Heart left ventricle (tissue), 13 donors: ENCODE measurements around the gene C5orf22.

Experiments used
- POLR2A ChIP-seq, 2 donors: fragments of 450-650 bp; IDR thresholded peaks; one replicate each; pipeline ENCODE4 v1.6.1; 2017; ENCODE audit warnings: antibody characterized with exemption in 2 of 2, mild to moderate bottlenecking in 2 of 2, moderate library complexity in 2 of 2
- TF ChIP-seq, protein P1 (sequence below), 12 donors: fragments of 200-600 bp; sonication (generic) in 4 of 12; IDR thresholded peaks; one replicate each; pipeline versions ENCODE4 v1.5.0 to v1.8.0; 2018 to 2022; ENCODE audit warnings: antibody characterized with exemption in 12 of 12, mild to moderate bottlenecking in 5 of 12
- donor health status: ischemic (EF 13 %, LVEDD 7.1; RV severe dilation, severe dysfunction).
- donor health status: DM: no; HTN: yes; CAD: no.
- donor health status: DM: no; HTN: no; CAD: no.
- donor health status: ischemic (EF 25% LVEDD 6.9; RV normal size, moderate dysfunction).
- donor health status: ischemic (EF 25% LVEDD 5.7; RV mildly dilated, moderate dysfunction).
- donor health status: ischemic (EF 35%, LVEDD 5.7; RV mildly dilated, moderate dysfunction).
- donor health status: nonischemic (EF 11% LVEDD 7.7; RV severe dilation, severe dysfunction).
- donor health status: DM: yes; HTN: yes; CAD: no.
- donor health status: PGD.
- donor health status: ischemic (EF 29% LVEDD 5.4; RV normal size, mild dysfunction).
- donor health status: nonischemic (EF 23%, LVEDD 6.1; RV moderate dilation, normal function).

DNA sequence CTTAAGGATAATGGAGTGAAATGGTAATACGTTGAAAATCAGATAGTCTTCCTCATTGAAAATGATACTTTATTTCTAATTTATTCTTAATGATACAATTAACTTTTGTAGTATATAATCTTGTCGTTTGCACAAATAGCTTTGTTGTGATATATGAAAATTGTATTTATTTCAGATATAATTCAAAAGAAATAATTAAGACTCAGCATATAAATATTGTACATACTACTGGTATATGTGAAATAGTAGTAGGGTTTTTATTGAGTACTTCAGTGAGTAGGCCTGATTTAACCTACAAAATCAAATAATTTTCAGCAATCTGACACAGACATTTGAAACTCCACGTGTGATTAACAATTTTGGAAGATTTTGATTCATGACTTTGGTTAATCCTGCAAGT, 4.8 kb downstream of the C5orf22 start:
- TF ChIP-seq, protein P1, sequence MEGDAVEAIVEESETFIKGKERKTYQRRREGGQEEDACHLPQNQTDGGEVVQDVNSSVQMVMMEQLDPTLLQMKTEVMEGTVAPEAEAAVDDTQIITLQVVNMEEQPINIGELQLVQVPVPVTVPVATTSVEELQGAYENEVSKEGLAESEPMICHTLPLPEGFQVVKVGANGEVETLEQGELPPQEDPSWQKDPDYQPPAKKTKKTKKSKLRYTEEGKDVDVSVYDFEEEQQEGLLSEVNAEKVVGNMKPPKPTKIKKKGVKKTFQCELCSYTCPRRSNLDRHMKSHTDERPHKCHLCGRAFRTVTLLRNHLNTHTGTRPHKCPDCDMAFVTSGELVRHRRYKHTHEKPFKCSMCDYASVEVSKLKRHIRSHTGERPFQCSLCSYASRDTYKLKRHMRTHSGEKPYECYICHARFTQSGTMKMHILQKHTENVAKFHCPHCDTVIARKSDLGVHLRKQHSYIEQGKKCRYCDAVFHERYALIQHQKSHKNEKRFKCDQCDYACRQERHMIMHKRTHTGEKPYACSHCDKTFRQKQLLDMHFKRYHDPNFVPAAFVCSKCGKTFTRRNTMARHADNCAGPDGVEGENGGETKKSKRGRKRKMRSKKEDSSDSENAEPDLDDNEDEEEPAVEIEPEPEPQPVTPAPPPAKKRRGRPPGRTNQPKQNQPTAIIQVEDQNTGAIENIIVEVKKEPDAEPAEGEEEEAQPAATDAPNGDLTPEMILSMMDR (IDR thresholded peaks at IDR 0.05): no peak
- TF ChIP-seq POLR2A (IDR thresholded peaks at IDR 0.05): no peak
